Spleen (tissue), 7 donors: Measurements from ENCODE around the gene PRORP.

ENCODE experiments used
- CTCF ChIP-seq, 11 experiments: fragments of 200-600 bp in 7 of 11; fragments of 450-650 bp in 4 of 11; sonication (generic) in 4 of 11; IDR thresholded peaks in 8 of 11; conservative IDR thresholded peaks in 3 of 11; 1 replicate in 7 of 11; 2 replicates in 4 of 11; pipeline versions ENCODE4 v1.4.0 to v1.8.0; 2016 to 2021; ENCODE audit warnings: antibody characterized with exemption in 11 of 11, inconsistent platforms in 4 of 11, mild to moderate bottlenecking in 1 of 11
- POLR2A ChIP-seq, 3 donors: fragments of 450-650 bp; IDR thresholded peaks; one replicate each; pipeline ENCODE4 v1.5.1; 2017; ENCODE audit warnings: antibody characterized with exemption in 3 of 3, mild to moderate bottlenecking in 1 of 3
- POLR2AphosphoS5 ChIP-seq, 3 donors: sonication (generic); formaldehyde crosslinking; IDR thresholded peaks; one replicate each; pipeline ENCODE4 v1.5.1; 2017; ENCODE audit warnings: antibody characterized with exemption in 3 of 3
- donor health status: DM: no; HTN: no; CAD: no; lungs with moderate emphysema.
- donor health status: DM: no; HTN: no; CAD: no.
- donor health status: DM: no; HTN: no; CAD: no.

GRCh38 chr14:35116242-35116641 lies 6.1 kb upstream of the PRORP start:
- no peak for TF ChIP-seq CTCF (IDR thresholded peaks at IDR 0.05 in 8 of 11, conservative IDR thresholded peaks at IDR 0.05 in 3 of 11)
- TF ChIP-seq POLR2A (IDR thresholded peaks at IDR 0.05): no peak
- TF ChIP-seq POLR2AphosphoS5 (IDR thresholded peaks at IDR 0.05): no peak
